HUDEP-2 (cell line): ENCODE measurements around the gene LYPLA2.

ENCODE experiments used
- DNase-seq, 76 experiments: peaks; one replicate each; lab custom pipeline; 2025; ENCODE audit not compliant: unreplicated experiment in 76 of 76; lab: John Stamatoyannopoulos, UW

Gene LYPLA2

GRCh38 chr1:23790696-23791515 is at the start of gene LYPLA2:
Gene LYPLA2 (plus strand): TSS chr1:23791145. CDS start chr1:23792683, 1,538 bp downstream.
- DNase-seq = peak in 73 of 76 experiments; percentile 38 to 90 (median 81)

- DNase-seq = peak in 24 of 76 experiments; percentile 5 to 54 (median 22)
Measured at GRCh38 chr1:23741609-23742008, 49.3 kb upstream of the LYPLA2 start.

- peak in 5 of 76 experiments; percentile 11 to 43 (median 31) for DNase-seq
Measured at GRCh38 chr1:23742670-23743286, 48.2 kb upstream of the LYPLA2 start.

- peak in 58 of 76 experiments; percentile 7 to 73 (median 40) for DNase-seq
Measured at GRCh38 chr1:23743287-23744152, 47.4 kb upstream of the LYPLA2 start, which contains the start of gene ELOA. Gene ELOA (plus strand): TSS chr1:23743471. CDS start chr1:23743504, 33 bp downstream.

- DNase-seq = peak in 13 of 76 experiments; percentile 8 to 41 (median 20)
Measured at GRCh38 chr1:23745515-23745914, 45.4 kb upstream of the LYPLA2 start.

- DNase-seq = no peak
Measured at GRCh38 chr1:23748016-23748415, 42.9 kb upstream of the LYPLA2 start.

GRCh38 chr1:23751050-23751814 is 39.7 kb upstream of the LYPLA2 start:
- DNase-seq = peak in 39 of 76 experiments; percentile 3 to 67 (median 26)

- no peak for DNase-seq
Measured at GRCh38 chr1:23751815-23752200, 39.1 kb upstream of the LYPLA2 start.

GRCh38 chr1:23752909-23753308 is 38.0 kb upstream of the LYPLA2 start:
- no peak for DNase-seq

- no peak for DNase-seq
Measured at GRCh38 chr1:23756676-23757075, 34.3 kb upstream of the LYPLA2 start.

GRCh38 chr1:23757812-23758211 is 33.1 kb upstream of the LYPLA2 start:
- DNase-seq = no peak

- no peak for DNase-seq
Measured at GRCh38 chr1:23759277-23759676, 31.7 kb upstream of the LYPLA2 start.

- DNase-seq = no peak
Measured at GRCh38 chr1:23763041-23763577, 27.8 kb upstream of the LYPLA2 start.

GRCh38 chr1:23768733-23769132 is 22.2 kb upstream of the LYPLA2 start:
- no peak for DNase-seq

GRCh38 chr1:23772049-23772853 is 18.7 kb upstream of the LYPLA2 start:
- DNase-seq = peak in 73 of 76 experiments; percentile 18 to 90 (median 73)

- no peak for DNase-seq
Measured at GRCh38 chr1:23772854-23773242, 18.1 kb upstream of the LYPLA2 start.

GRCh38 chr1:23774174-23774880 is 16.6 kb upstream of the LYPLA2 start:
- DNase-seq = peak in 11 of 76 experiments; percentile 7 to 29 (median 12)

GRCh38 chr1:23776217-23776616 is 14.7 kb upstream of the LYPLA2 start:
- DNase-seq = no peak
